ENCODE data around the gene MAP4K4.

MAP4K4 gene

DNA sequence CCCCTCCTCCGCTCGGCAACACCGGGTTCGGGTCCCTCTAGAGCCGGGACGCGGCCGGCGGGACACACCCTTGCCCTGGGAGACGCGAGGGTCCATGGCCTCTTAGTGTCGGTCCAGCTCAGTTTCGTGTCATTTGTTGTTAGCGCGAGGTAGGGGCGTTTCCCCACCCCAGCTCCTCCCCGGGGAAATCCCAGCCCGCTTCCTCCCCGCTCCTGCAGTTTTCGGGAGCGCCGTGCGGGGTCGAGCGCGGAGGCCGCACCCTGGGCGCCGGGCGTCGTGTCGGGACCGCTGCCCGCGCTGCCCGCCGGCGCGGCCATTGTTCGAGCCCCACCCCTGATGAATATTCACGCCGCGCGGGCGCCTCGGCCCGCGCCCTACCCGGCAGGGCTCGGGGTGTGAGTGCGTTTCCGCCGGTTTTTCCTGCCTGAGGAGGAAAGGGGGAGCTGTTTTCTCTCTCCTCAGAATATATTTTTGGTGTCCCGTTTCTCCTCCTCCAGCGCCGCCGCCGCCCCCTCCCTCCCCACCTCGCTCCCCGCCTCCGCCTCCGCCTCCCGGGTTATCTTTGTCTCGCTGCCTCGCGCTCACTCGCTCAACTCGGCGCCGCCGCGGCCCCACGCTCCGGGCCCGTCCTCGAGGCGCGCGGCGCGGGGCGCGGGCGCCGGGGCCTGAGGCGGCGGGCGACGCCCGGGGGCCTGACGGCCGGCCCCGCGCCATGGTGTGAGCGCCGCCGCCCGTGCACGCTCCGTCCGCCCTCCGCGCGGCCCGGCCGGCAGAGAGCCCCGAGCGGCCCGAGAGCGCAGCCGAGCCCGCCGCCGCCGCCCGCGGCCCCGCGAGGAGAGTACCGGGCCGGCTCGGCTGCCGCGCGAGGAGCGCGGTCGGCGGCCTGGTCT is at the start of gene MAP4K4:
Gene MAP4K4 (plus strand): TSS at position 584 of the 890 bp plus-strand sequence. CDS start 374 bp downstream, outside the sequence.
- peak; percentile 83 for DNase-seq (ENCODE audit: low spot score)

DNA sequence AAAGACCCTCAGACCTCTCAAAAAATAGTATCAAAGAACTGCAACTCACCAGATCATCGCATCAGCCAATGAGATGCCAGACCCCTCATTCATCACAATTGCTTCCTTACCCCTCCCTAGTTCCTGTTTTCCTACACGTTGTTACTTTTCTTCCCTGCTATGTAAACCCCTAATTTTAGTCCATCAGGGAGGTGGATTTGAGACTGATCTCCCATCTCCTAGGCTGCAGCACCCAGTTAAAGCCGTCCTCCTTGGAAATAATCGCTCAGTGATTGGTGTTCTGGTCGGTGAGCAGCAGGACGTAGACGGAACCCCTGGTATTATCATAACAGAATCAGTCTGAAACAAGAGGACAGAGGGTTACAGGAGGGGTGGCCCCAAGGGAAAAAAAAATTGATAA is 44.0 kb upstream of the MAP4K4 start:
- DNase-seq (ENCODE audit: low spot score) = no peak

DNA sequence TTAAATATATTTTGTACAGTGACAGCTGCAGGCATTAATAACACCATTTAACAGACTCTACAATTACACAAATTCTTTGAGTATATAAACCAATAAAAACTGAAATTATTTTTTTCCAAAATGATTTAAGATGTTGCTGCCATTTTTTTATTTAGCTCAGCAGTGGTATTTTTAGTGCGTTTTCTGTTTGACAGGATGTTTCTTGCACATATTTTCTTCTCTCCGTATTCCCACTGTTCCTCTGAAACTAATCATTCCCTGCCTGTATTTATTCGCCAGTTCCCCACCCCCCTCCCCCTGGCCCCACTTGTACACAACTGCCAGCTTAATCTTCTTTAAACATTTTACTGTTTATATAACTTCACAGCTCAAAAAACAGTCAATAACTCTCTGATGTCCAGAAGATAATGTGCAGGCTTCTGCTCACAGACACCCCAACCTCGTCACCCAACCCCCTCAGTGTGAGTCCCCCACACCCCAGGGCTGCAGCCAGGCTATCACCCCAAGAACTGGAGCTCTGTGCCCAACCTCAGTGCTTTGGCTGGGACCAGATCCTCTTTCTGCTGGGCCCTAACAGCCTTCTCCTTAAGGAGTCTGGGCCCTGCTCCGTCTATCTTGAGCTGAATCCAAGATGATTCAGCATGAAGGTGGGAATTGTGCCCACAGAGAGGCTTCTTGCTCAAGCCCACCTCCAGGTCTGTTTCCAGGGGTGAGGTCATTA is 41.6 kb upstream of the MAP4K4 start:
- no peak for DNase-seq (ENCODE audit: low spot score)

DNA sequence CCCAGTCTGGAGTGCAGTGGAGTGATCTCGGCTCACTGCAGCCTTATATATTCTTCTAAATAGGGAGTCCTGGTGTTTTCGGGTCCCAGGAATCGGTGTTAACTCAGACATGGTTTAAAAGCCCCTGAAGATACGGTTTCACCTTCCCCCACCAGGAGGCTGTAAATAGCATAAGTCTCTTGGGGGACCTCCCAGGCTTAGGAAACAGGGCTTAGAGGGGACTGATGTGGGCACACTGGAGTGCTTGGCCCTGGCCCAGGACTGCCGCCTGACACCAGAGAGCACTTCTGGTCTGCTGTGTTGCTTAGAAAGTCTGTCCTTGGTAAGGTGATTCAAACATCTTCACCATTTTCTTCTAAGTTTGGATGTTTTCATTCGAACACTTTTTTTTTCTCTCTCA is 39.7 kb upstream of the MAP4K4 start:
- DNase-seq (ENCODE audit: low spot score) = no peak

DNA sequence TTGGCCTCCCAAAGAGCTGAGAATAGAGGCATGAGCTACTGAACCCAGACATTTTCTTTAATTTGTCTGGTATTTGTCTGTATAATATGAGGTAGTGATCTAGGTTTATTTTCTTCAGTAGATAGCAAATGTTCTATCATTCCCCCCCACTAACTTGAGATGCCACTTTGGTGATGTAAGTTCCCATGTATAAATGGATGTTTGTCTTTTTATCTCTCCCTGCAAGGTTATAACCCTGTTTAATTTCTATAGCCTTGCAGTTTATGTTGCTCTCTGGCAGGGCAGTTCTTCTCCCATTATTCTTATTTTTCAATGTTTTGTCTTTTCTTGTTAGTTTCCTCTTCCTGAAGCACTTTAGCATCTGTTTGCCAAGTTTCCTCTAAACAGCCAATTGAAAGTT is 39.1 kb upstream of the MAP4K4 start:
- no peak for DNase-seq (ENCODE audit: low spot score)

DNA sequence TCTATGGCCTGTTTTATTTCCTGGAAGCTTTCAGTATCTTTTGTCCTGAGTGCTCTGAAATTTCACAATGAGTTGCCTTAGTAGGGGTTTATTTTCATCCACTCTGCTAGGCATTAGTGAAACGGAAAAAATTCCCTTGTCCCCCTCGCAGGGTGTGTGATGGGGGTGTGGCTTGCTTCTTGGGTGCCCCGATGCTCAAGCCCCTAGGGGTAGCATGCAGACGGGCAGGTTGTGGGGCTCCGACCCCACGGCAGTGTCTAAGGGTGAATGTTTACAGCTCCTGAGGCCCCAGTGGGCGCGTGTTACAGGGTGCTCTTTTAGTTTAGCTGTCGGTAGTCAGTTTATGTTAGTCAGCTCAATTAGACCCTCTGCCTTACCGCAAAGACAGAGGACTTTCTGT is 32.2 kb upstream of the MAP4K4 start:
- DNase-seq (ENCODE audit: low spot score) = no peak

GRCh38 chr2:101667823-101668222 is 29.7 kb upstream of the MAP4K4 start:
- DNase-seq (ENCODE audit: low spot score) = no peak

DNA sequence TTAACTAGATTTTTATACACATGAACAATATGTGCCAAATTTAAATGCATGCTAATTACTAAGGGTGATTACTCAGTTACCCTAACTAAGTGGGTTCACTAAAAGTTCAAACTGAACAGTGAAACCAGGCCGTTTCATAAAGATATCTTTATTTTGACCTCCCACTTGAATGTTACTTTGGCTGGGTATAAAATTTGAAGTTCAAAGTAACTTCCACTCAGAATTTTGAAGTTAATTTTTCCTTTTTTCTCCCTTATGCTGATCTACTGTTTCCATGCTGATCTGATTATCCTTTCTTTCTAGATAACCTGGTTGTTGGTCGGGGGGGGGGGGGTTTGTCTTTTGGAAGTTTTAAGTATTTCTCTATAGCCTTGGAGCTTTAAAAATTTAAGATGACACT is 25.5 kb upstream of the MAP4K4 start:
- no peak for DNase-seq (ENCODE audit: low spot score)

GRCh38 chr2:101673920-101674319 is 23.6 kb upstream of the MAP4K4 start:
- no peak for DNase-seq (ENCODE audit: low spot score)

DNA sequence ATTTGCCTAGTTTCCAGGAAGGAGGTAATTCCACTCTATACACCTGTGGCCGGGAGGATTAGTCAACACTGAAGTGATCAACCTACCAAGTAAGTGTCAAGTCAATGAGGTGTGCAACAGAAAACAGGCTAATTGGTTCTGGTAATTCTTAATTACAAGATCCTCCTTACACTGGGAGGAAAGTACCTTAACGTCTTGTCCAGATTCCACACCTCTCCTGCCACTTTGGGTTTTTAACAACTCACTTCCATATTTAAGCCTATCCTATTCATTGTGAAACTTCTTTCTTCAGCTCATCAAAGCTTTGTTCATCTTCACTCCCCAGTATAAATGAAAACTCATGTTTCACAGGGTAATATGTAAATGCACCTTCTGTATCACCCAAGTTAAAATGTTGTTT is 22.0 kb upstream of the MAP4K4 start:
- no peak for DNase-seq (ENCODE audit: low spot score)

DNA sequence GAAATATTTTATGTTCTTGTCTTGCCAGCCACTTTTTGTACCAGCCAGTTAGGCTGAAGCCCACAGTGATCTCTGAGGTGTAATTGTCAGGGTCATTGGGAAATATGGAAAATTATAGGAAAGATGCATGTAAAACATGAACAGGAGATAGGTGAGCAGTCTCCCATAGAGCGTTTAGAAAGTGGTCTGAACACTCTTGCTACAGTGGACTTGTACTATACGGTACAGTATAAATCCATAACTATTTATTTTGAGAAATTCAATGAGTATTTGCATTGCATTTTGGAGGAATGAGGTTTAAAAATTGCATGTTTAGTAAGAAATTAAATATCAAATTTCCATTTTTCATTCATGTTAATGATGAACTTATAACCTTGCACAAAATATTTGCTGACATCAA is 20.8 kb upstream of the MAP4K4 start:
- no peak for DNase-seq (ENCODE audit: low spot score)

DNA sequence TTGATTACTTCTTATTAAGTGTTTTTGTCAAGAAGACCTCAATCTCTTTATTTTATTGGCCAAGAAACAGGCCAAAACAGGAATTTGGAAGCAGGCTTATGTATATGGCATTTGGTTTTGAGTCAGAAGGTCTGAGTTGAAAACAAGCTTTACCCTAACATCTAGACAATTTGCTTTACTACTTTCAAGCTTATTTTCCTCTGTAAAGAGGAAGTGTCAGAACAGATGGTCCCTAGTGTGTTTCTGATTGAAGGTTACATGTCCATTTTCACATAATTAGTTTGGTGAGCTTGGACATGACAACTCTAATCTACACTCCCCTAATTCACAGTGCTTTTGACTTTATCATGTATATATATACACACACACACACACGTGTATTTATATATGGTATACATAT is 19.8 kb upstream of the MAP4K4 start:
- no peak for DNase-seq (ENCODE audit: low spot score)

- DNase-seq (ENCODE audit: low spot score) = no peak
Observed at GRCh38 chr2:101678379-101678778, 19.1 kb upstream of the MAP4K4 start.

- no peak for DNase-seq (ENCODE audit: low spot score)
Observed at GRCh38 chr2:101679037-101679726, 18.3 kb upstream of the MAP4K4 start.

- DNase-seq (ENCODE audit: low spot score) = no peak
Observed at GRCh38 chr2:101679801-101680487, 17.6 kb upstream of the MAP4K4 start.

- DNase-seq (ENCODE audit: low spot score) = no peak
Observed at GRCh38 chr2:101682311-101682710, 15.2 kb upstream of the MAP4K4 start.

DNA sequence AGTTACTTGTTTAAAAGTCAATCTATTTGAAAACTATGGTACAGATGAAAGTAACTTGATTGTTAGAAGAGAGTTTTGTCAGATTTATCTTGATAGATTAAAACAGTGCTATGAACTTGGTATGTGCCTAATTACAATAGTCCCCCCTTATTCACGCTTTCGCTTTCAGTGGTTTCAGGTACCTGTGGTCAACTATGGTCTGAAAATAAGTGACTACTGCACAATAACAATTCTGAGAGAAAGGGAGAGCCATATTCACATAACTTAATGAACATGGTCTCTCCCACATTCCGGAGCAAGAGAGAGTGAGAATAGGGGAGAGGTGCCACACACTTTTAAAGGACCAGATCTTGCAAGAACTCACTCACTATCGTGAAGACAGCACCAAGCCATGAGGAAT is 13.2 kb upstream of the MAP4K4 start:
- DNase-seq (ENCODE audit: low spot score) = no peak

DNA sequence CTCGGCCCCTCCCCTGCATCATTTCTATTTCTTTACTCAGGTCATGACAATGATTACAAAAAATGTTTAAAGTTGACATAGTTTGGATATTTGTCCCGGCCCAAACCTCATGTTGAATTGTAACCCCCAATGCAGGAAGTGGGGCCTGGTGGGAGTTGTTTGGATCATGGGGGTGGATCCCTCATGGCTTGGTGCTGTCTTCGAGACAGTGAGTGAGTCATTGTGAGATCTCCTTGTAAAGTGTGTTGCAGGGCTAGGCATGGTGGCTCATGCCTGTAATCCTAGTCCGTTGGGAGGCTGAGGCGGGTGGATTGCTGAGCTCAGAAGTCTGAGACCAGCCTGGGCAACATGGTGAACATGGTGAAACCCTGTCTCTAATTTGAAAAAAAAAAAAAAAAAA is 9.2 kb upstream of the MAP4K4 start:
- DNase-seq (ENCODE audit: low spot score) = no peak

GRCh38 chr2:101689114-101689825 is 8.2 kb upstream of the MAP4K4 start:
- DNase-seq (ENCODE audit: low spot score) = no peak

DNA sequence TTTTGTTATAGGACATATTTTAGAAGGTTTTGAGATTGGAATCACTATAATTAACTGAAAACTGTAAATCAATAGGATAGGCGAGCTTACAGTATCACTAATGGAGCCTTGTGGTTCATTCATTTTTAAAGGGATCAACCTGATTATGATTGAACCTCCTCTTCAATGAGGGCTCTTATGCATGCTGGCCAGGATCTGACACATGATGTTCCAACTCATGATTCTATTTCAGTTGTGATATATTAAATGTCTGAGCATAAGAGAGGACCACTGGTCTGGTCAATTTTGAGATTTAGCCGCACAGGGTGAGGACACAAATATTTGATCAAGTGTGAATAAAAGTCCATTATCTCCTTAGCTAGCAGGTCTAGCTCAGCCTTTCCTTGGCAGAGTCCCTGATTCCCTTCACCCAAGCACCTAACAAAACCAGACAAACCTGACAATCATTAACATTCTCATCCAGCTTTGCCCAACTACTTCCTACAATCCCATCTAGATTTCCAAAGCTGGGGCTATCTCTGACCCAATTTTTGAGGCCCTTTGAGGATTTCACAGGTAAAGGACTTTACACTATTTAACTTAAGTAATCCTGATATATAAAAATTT is 6.9 kb upstream of the MAP4K4 start:
- DNase-seq (ENCODE audit: low spot score) = no peak

DNA sequence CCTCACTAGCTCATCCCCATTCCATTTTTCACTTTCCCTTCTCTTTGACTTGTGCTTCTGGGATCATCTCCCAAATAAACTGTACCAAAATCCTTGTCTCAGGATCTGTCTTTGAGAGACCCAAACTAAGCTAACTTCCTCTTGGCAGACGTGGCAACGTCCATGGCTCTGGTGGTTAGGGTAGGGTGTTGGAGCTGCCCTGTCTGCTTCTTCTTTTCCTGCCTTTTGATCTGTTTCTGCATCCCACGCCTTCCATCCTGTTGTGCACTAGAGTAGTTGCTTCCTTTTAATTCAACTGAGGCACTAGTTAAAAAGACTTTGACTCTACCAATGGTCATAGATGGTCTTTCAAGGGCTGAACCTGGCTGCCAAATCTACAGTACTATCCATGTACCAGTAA is 5.5 kb upstream of the MAP4K4 start:
- DNase-seq (ENCODE audit: low spot score) = no peak

Measured in CD4-positive, alpha-beta T cell treated with Interleukin-15 for 4 hours (primary cell).